Measurements from ENCODE around the gene DHRS7. TPM values are rescaled to one million over a fixed set of nuclear protein-coding genes. Genes with fewer than 3 reads are reported as not detected.
A peak's percentile ranks its signal among the peaks of the same experiment; 100 is the strongest.

DHRS7 gene
- polyA plus RNA-seq, 3 donors, result 61.0 to 77.5 (median 75.8) TPM

DNA sequence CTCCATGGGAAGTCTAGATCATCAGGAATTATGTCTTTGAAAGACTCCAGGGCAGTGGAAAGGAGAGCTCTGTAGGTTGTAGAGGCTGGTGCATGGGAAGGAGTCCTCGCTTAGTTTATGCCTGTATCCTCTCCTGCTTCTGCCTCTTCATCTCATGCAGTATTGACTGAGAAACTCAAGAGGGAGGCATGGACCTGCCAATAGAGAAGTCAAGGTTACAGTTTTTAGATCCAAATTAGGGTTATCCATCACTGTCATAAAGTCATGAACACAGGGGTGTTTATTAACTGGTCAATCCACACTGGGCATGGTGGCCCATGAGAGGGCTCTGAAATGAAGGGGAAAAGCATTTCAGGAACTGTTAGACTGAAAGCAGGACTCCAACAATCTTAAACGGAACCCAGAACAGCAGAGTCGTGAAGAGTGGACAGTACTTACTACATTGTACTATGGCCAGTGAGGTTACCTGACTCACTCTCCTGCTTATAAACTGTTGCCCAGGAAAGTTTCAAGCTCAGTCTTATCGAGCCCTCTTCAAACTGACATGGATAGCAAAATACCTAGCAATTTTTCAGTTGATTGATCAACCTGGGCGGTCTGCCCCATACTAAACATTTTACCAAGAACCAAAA lies 30.1 kb upstream of the DHRS7 start:
- DNase-seq, result no peak

DNA sequence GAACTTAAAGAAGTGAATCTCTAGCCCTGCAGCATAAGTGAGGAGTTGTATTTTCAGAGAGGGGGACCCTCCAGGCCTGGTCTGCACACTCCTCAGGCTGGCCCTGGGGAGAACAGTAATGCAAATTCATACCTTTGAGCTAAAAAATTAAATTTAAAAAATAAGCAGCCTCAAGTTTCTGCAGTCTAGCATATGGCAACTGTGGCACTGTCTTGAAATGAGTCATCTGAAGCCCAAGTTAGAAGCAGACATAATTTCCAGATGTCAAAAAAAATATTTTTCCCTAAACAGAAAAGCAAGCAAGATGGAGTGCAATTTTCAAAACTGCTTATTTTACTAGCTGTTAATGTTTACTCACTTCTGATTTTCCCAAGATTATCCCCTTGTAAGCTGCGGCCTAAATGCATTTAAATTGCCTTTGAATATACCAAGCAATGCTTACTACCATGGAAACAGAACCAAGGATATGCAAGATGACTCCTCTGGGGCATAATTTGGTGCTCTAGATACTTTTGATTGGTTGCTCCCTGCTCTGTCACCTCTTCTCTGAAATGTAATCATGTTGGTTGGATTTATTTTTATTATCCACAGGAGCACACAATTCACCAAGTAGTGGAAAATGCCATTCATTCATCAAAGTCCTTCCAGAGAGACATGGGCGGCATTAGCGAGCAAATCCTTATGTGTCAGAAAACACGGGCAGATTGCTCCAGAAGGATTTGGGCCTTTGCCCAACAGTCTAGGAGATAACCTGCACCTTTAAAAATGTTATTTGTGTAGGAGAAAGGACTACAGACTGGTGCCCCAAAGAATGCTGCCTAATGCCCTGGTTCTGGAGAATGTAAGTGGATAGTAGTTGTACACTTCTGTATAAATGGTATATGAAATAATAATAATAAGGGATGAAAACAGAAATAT lies 25.0 kb upstream of the DHRS7 start:
- DNase-seq, result no peak

DNA sequence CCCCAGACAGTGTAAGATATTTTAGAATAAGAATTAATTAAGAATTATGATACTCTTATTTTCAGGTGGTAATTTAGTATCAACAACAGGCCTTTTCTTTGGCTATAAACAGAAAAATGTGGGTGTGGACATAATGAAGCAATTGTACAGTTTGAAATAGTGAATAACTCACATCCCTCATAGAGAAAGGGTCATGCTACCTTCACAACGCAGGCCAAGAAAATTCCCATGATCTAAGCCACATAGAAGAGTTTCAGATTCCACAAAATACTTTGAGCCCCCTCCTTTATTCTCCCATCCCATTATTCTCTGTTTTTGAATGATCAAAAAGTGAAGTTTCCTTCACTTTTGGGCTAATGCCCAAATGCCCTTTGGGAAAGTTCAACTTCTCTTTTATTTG lies 23.5 kb upstream of the DHRS7 start:
- no peak for DNase-seq

DNA sequence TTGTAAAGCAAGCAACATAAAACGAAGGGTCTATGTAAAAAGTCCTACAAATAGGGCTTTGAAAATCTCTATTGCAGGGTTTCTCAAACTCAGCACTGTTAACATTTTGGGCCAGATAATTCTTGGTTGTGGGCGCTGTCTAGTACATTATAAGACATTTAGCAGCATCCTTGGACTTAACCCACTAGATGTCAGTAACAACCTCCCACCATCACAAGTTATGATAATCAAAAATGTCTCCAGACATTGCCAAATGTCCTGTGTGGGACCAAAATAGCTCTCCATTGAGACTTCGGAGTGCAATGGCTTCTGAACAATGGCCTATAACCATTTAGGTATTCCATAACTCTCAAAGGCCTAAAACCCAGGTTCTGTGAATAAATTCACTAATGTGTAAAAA lies 22.9 kb upstream of the DHRS7 start:
- DNase-seq, result no peak

- DNase-seq, result no peak
Measured at GRCh38 chr14:60184905-60185555, 19.8 kb upstream of the DHRS7 start.

GRCh38 chr14:60184146-60184904 lies 19.1 kb upstream of the DHRS7 start:
- peak; percentile 71 for DNase-seq

- no peak for DNase-seq
Measured at GRCh38 chr14:60183741-60184140, 18.5 kb upstream of the DHRS7 start.

DNA sequence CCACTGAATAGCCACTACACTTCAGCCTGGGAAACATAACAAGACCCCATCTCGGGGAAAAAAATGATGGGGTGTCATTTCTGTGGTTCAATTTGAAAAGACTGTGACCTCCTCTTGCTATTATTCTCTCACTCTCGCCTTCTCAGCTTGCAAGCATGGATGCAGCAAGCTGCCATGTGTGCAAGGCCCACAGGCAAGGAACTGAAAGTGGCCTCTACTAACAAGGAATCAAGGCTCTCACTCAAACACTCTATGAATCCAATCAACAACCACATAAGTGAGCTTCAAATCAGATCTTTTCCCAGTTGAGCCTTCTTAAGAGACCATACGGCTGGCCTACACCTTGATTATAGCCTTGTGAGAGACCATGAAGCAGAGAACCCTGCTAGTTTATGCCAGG lies 17.9 kb upstream of the DHRS7 start:
- no peak for DNase-seq

- DNase-seq, result no peak
Measured at GRCh38 chr14:60179431-60179869, 14.3 kb upstream of the DHRS7 start.

GRCh38 chr14:60178820-60179219 lies 13.6 kb upstream of the DHRS7 start:
- no peak for DNase-seq

DNA sequence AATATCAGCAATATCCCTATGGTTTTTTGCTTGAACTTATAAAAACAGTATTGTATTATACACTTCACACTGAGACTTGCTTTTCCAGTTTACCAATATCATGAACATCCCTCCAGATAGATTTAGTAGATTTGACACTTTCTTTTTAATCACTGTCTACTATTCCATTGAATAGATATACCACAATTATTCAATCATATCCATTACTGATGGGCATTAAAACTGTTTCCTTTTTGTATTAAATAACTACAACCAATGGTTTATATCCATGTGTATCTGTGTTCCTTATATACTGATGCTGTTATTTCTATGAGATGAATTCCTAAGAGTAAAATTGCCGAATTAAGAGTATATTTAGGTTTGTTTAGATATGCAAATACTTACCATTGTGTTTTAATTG lies 13.0 kb upstream of the DHRS7 start:
- no peak for DNase-seq

- DNase-seq, result no peak
Measured at GRCh38 chr14:60175255-60175902, 10.2 kb upstream of the DHRS7 start.

GRCh38 chr14:60174352-60175254 lies 9.4 kb upstream of the DHRS7 start:
- DNase-seq, result no peak

GRCh38 chr14:60171690-60172089 lies 6.5 kb upstream of the DHRS7 start:
- DNase-seq, result no peak

DNA sequence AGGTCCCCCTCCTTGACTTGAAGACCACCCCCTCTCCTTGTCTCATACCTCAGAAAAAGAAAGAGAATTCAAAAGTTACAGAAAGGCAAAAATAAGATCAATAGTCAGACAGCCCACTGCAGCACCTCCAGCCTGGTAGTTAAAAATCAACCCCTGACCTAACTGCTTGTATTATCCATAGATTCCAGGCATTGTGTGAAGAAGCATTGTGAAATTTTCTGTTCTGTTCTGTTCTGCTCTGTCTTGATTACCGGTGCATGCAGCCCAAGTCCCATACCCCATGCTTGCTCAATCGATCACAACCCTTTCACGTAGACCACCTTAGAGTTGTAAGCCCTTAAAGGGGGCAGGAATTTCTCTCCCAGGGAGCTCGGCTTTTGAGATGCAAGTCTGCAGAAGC lies 5.8 kb upstream of the DHRS7 start:
- no peak for DNase-seq

- DNase-seq, result no peak
Measured at GRCh38 chr14:60169722-60170121, 4.5 kb upstream of the DHRS7 start.

GRCh38 chr14:60166142-60166541 lies 944 bp upstream of the DHRS7 start:
- no peak for DNase-seq

DNA sequence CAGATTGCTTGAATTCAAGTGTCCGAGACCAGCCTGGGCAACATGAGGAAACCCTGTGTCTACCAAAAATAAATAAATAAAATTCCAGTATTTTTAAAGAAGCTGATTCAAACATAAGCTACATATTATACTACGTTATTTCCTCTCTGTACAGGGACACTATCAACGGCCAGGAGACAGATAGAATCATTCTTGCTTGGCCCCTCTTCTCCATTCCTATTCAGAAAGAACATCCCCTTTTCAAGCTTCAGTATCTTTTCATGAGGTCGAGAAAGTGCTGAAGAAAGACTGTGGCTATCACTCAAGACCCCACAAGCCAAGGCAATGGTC lies 314 bp upstream of the DHRS7 start:
- DNase-seq, result no peak

DNA sequence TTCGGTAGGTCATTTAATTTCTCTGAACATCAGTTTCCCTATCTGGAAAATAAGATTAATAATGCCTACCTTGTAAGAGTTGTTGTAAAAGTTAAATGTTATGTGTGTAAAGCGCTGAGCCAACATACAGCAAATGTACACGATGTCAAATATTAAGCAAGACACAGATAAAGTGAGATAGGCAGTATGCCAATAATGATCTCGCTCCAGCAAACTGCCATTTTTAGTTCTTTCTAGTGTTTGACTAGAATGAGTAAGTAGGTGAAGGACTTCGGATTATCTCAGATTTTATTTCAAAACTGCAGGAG lies 840 bp downstream of the DHRS7 start:
- DNase-seq, result no peak

- no peak for DNase-seq
Measured at GRCh38 chr14:60163693-60164092, 1.5 kb downstream of the DHRS7 start.
